ENCODE results near the gene CLBA1.

DNA sequence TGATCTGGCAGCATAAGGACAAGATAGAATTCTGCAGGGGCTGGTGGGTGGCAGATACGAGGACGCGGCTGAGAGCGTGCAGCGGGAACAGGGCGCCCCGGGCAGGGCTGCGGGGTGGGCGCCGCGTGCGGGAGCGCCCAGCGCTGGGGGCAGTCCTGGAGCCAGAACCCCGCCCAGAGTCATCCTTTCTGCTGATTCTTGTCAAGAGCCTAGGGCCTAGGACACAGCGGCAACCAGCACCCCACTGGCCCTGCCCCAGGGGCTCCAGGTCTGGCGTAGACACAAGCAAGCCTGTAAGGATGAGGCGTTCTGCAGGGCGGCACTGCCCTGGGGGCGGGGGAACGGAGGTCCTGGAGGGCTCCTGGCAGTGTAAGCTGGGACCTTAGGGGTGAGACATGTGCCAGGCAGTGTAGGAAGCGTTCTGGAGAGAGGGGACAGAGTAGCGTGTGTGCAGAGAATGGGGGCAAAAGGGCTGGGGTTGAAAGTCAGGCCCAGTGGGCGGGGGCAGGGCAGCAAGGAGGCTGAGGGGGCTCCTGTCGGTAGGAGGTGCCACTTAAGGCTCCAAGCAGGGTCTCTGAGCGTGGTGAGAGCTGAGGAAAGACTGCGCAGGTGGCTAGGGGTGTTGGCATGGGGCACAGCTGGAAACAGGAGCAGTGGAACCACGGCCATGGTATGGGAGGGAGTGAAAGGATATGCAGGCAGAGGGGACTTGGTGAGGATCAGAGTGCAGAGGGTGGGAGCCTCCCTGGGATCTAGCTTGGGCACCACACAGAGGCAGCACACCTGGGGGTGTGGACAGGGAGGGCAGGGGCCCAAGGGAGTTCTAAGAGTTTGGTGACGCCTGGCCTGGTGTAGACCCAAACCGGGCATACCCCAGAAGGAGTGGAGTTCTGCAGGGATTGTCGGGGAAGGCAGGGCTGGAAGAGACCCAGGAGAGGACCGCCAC, 6.6 kb upstream of the CLBA1 start:
- TF ChIP-seq, protein P1, sequence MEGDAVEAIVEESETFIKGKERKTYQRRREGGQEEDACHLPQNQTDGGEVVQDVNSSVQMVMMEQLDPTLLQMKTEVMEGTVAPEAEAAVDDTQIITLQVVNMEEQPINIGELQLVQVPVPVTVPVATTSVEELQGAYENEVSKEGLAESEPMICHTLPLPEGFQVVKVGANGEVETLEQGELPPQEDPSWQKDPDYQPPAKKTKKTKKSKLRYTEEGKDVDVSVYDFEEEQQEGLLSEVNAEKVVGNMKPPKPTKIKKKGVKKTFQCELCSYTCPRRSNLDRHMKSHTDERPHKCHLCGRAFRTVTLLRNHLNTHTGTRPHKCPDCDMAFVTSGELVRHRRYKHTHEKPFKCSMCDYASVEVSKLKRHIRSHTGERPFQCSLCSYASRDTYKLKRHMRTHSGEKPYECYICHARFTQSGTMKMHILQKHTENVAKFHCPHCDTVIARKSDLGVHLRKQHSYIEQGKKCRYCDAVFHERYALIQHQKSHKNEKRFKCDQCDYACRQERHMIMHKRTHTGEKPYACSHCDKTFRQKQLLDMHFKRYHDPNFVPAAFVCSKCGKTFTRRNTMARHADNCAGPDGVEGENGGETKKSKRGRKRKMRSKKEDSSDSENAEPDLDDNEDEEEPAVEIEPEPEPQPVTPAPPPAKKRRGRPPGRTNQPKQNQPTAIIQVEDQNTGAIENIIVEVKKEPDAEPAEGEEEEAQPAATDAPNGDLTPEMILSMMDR (IDR thresholded peaks at IDR 0.05), result no peak
- TF ChIP-seq POLR2A (IDR thresholded peaks at IDR 0.05), result no peak
